CD4-positive, alpha-beta T cell treated with Interleukin-4 for 4 hours (primary cell): ENCODE data around the gene PIK3C2G.
"Not testable (repeated sequence)": the region's sequence is repeated elsewhere in the genome, so short reads cannot be mapped to it uniquely, and the experiment has no call there.

Experiments used
- DNase-seq: peaks from one replicate; pipeline ENCODE4 v3.0.0-alpha.2; 2020

The PIK3C2G gene

GRCh38 chr12:18651525-18651924 lies 390.2 kb downstream of the PIK3C2G start:
- DNase-seq = no peak

- no peak for DNase-seq
Measured at GRCh38 chr12:18652596-18652995, 391.3 kb downstream of the PIK3C2G start.

DNA sequence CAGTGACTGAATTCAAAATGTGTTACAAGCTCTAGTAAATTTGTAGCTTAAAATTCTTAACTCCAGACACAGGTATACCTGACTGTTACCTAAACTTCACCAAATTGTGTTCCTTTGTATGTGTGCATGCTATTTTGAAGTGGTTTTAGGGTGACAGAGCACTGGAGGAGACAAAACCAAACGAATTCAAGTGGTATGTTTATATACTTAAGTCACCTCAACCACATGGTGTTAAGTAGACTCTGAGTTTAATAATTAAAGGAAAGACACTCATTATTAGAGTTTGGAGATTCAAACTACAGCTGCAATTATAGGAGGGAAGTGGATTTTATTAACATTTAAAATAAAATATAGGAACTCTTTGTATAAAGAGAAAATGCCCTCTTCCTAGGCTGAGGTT lies 392.1 kb downstream of the PIK3C2G start:
- no peak for DNase-seq

DNA sequence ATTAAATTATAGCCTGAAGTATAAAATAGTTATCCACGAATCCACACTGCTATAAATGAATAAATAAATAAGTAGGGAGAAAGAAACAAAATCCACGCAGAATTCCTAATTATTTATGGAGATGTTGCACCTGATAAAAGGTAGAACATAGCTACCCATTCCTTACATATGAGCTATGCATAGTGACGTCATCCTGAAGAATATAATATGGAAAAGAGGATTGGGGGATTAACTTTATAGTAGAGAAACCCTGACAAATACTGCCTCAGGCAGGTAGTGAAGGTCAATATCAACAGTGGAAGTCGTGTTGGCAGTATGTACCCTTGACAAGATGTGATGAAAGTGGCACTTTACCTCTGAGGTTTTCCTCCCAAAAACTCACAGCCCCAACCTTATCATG lies 394.0 kb downstream of the PIK3C2G start:
- DNase-seq = no peak

- DNase-seq = no peak
Measured at GRCh38 chr12:18658179-18658578, 396.9 kb downstream of the PIK3C2G start.

DNA sequence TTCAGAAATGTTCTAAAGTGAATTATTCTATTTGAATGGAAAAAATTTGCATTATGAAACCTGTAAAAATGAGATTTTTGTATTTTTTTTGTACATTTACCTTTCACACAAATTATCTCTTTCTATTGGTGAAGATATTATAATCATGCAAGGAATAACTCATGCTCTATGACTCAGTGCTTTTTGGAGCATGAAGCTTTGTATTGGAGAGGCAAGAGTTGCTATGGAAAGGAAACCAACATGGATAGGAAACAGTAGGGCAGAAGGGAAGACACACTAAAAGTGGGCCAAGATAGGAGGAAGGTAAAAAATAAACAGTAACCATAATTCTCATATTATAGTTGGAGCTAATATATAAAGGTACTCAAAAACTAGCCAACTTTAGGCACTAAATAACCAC lies 397.5 kb downstream of the PIK3C2G start:
- no peak for DNase-seq

DNA sequence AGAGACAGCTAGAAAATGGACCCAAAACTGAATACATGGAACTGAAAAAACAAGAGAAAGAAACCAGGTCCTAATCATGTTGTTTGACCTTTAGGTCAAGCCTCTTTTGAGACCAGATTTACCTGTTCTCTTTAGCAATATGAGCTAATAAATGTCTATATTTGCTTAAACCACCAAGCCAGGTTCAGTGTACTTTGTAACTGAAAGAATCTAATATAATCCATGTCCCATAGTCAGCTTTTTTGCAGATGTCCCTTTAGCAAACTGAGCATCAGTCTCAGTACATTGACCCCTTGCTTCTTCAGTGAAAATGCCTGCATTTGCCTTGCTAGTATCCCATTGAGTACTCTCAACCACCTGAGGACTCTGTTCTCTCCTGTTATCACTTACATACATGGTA lies 414.8 kb downstream of the PIK3C2G start:
- no peak for DNase-seq

GRCh38 chr12:18676996-18677588 lies 415.8 kb downstream of the PIK3C2G start:
- DNase-seq = no peak

- DNase-seq = no peak
Measured at GRCh38 chr12:18681818-18682217, 420.5 kb downstream of the PIK3C2G start.

DNA sequence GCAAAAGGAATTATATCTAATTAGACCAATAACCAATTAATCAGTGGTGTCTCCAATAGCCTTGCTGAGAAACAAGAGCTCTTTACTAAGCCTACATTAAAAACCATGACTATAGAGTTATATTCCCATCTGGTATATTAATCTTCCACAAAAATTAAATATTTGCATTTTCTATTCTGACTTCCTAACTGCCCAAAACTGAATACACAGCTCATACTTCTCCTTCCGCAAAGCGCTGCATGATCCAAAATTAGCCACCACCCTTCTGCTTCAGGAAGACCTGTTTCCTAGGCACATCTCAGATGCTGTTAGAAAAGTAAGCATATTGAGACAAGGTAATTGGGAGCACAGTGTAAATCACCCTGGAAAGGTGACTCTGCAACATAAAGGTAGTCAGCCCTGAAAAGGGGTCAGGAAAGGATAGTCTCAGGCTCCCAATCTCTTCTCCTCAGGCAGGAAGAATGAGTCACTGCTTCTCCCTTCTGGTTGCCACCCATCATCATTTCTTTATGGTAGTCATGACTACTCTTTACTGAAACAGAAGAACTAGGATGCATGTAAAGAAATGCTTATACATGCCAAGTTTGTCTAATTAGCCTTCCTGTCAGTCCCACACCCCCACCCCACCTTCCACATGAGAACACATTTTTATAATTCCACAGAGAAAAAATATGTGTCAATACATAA lies 422.2 kb downstream of the PIK3C2G start:
- no peak for DNase-seq

DNA sequence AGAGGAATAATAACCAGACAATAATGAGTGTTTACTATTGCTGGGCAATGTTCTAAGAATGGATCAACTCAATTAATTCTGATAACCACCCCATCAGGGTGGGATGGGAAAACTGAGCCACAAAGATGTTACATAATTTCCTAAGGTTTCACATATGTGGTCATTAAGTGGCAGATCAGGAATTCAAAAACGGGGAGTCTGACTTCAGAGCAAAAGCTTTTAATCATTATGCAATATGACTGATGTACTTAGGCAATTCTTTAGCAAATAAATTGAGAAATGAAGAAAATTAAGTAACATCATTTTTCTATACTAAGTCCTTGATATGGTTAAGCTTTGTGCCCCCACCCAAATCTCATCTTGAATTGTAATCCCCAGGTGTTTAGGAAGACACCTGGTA lies 423.1 kb downstream of the PIK3C2G start:
- DNase-seq = no peak

DNA sequence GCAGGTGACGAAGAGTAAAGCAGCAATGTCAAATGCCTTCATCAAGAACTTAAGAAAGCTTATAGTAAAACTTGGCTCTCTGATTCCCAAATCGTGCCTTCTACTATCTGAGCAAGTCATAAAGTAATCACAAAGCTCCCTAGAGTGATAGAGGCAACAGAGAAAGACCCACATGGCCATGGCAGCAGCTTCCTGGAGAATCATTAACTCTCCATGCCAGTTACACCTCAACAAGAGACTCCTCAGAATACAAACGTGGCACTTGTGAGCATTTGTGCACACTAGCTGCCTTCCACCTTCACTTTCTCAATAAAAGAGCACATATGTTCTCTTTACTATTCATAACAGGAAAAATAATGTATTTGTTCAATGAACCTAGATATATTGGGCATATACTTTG lies 428.5 kb downstream of the PIK3C2G start:
- DNase-seq = no peak

GRCh38 chr12:18690653-18691052 lies 429.3 kb downstream of the PIK3C2G start:
- no peak for DNase-seq

DNA sequence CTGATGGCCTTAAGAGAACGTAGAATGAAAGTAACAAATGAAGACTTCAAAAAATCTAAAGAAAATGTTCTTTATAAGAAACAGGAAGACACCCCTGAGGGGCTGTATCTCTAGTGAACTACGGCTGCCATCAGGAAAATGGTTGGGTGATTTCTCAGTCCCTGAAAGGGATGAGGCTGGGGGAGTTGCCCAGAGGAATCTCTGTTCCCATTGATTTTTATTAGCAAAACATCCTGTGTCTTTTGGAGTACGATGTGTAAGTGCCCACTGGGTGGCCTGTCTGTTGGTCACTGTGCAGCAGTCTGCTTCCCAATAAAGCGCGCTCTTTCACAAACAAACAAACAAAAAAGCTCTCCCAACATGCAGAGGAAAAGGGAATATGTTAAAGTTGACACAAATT lies 432.7 kb downstream of the PIK3C2G start:
- not testable (repeated sequence) for DNase-seq

GRCh38 chr12:18696971-18697602 lies 435.8 kb downstream of the PIK3C2G start:
- DNase-seq = no peak
